ENCODE data around the gene FSHR.

Gene FSHR

GRCh38 chr2:49026706-49027105 lies 127.6 kb downstream of the FSHR start:
- no peak for DNase-seq

- DNase-seq, result no peak
These were observed 133.0 kb downstream of the FSHR start for GRCh38 chr2:49021271-49021670.

DNA sequence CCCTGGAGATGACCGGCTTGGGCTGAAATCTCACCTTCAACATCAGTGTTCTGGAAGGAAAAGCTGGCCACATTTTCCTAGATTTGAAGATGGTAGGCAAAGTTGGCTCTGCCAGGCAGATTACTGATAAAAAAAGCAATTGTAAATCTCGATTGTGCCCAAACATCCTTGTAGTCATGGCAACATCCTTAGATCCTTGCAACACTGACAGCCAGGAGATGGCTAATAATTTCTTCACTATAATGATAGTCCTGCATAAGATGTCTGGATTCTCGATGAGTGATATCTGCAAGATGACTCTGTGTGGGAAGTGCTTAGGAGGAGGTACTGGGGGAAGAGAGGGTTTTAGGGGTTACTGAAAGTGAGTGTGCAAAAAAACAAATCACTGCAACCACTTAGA lies 149.1 kb downstream of the FSHR start:
- no peak for DNase-seq

DNA sequence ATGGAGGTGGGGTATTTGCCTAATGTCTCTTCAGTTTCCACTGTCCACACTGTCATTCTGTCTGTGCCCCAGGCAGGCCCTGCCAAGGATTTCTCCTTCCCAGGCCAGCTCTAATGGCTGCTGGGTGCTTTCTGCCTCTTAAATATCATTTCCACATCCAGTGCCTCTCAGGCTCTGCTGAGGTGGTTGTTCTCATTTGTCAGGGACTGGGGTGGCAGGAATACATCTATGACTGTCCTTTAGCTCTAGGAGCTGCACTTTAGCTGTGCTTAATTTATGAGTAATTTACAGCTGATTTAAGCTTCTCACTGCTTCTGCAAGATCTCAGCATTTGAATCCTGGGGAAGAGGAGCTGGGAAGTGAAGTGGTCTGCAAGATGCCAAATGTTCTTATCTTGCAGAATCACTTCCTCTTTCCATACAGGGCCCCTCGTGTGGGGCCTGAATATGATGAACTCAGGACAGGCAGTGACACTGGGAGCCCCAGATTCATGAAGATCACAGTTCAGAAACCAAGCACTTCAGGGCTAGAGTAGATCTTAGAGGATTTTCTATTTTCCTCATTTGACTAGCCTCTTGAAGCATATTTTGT lies 150.2 kb downstream of the FSHR start:
- no peak for DNase-seq

DNA sequence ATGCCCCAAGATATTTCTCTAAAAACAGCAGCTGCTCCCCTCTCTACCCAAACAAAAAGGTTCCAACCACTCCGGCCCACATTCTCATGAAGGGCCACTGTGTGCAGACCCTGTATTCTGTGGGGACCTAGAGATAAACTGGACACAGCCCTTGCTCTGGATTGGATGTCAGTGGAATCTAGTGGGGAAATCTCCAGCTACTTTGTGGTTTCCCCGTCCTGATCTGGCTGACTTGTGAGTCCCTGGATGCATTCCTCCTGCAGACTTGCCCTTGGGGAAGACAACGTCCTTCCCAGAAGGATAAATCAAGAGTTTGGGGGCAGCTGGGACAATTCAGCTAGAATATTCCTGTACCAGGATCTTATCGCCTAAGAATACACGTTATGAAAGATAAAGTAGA lies 151.1 kb downstream of the FSHR start:
- DNase-seq, result no peak

DNA sequence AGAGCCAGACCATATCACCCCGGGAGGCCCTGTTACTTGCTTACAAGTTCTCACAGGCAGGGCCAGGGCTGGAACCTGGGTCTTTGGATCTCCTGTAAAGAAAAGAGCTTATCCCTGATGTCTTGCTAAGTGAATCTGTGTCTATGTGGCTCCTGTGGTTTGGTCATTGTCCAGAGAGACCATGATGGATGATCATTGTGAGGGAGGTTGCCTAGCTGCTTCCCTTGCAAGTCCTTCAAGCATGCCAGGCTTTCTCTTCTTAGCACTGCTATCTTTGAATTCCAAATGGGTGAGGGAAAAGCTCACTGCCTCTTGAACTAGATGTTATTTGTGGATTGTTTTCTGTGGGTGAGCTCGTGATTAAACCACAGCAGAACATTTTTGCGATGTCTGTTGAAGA lies 151.6 kb downstream of the FSHR start:
- no peak for DNase-seq

GRCh38 chr2:49000695-49001094 lies 153.6 kb downstream of the FSHR start:
- DNase-seq, result no peak

GRCh38 chr2:48998449-48998848 lies 155.9 kb downstream of the FSHR start:
- no peak for DNase-seq

DNA sequence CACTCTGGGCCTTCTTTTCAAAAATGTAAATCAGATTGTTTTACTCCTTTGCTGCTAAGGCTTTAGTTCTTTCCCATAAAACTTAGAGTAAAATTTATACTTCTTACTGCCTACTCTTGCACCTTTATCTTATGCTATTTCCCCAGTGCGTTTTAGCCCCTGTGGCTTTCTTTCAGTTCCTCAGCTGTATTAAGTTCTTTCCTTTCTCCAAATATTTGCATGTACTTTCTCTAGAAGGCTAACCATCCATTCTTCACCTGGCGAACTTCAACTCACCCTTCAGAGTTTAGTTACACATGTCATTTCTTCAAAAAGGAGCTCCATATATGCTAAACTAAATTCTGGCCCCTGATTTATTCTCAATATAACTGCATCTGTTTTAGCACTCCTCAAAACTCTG lies 160.7 kb downstream of the FSHR start:
- no peak for DNase-seq

- DNase-seq, result no peak
These were observed 162.7 kb downstream of the FSHR start for GRCh38 chr2:48991415-48992131.

- DNase-seq, result no peak
These were observed 169.4 kb downstream of the FSHR start for GRCh38 chr2:48984922-48985321.

- DNase-seq, result no peak
These were observed 170.8 kb downstream of the FSHR start for GRCh38 chr2:48983551-48983950.

- no peak for DNase-seq
These were observed 171.4 kb downstream of the FSHR start for GRCh38 chr2:48982887-48983435.

DNA sequence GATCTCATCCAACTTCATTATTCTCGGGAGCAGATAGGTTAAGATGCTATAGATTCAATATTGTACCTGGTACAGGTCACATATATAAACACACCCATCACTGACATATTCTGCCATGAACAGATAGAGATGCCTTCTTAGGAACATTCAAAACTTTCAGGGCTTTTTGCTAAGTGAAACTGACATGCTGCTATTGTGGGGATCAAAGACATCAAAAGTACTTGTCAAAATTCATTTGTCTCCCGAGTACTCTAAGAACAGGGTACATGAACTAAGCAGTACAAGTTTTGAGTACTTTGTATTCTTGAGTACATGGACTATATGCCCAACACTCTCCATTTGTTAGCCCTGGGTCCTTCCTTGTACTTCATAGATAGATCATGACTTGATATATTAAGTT lies 173.5 kb downstream of the FSHR start:
- no peak for DNase-seq

- no peak for DNase-seq
These were observed 174.6 kb downstream of the FSHR start for GRCh38 chr2:48979691-48980090.

- DNase-seq, result no peak
These were observed 176.2 kb downstream of the FSHR start for GRCh38 chr2:48978131-48978530.

DNA sequence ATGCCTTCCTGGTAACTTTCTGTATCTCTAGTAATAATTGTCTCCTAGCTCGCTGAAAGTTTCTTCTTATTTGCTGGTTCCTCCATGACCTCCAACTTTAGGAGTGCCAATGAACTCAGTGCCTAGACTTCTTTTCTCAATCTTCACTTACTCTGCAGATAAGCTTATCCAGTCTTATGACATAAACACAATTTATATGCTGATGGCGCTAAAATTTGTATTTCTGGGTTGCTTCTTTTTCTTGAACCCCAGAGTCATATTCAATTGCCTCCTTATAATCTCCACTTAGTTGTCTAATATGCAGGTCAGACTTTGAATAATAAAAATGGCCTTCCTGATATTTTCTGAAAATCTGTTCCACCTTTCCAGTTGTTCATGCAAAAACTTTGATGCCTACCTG lies 182.5 kb downstream of the FSHR start:
- DNase-seq, result no peak

DNA sequence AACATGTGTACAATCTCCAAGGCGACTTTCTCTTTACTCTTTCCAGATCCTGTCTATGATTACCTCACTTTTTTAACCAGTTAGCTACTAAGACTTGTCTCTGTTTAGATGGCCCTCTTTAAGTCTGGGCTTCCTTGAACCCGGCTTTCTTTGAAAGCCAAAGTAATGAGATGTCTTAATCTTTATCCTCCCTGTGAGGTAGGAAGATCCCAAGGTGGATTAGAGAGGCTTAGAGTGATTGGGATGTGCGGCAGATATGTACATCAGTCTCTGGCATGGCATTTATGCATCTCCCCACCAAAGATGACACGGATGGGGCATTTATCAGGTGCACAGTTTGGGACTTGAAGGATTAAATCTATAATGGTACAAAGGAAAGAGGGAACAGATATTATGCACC lies 186.3 kb downstream of the FSHR start:
- DNase-seq, result no peak

DNA sequence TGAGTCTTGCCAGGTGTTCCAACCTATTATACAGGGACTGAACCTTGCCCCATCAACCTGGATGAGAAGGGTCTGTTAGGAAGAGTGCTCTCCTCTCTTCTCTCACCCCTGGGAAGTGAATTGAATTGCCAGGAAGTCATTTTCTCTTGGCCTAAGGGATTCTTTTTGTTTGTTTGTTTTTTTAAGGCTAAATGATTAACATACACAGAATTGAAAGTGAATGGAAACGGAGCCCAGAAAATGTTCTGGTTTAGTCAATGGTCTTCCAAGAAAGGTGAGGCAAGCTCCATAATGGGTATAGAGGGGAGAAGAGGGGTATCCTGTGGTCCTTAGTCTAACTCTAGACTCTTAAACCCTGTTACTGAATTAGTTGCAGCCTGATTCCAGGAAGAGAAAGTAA lies 189.1 kb downstream of the FSHR start:
- no peak for DNase-seq

DNA sequence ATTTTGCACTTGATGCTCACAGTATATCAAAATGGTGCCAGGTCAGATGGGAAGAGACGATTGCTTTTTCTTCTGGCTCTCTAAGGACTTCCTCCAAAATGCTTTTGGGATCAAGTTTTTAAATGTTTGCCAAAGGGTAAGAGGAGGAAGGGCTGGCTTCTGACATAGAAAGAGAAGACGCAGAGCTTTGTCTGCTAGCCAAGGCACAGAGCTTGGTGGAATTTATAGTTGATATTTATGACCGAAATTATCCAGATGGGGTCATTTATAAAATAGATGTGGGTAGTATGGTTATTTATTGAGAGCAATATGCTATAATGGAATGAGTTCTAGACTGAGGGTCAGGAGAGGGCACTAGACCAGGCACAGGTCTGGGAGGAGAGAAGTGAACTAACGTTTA lies 193.3 kb downstream of the FSHR start:
- no peak for DNase-seq

GRCh38 chr2:48954935-48955334 lies 199.4 kb downstream of the FSHR start:
- DNase-seq, result no peak

DNA sequence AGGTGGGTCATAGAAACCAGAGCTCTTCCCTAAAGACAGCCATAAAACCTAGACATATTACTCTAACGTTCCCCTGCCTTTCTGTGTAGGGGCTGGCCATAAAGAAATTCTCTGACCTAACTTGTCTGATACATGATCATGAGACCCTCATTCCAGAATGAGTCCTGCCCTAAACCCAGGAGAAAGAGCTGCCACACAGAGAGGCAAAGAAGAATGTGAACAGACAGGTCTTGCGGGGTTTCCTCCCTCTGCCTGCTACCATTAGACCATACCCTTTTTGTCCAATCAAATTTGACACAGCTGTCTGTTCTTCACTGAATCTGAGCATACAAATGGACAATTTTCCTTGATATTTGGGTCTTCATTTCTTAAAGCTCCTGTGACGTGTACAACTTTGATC lies 200.0 kb downstream of the FSHR start:
- DNase-seq, result no peak

- no peak for DNase-seq
These were observed 201.7 kb downstream of the FSHR start for GRCh38 chr2:48952614-48953013.

DNA sequence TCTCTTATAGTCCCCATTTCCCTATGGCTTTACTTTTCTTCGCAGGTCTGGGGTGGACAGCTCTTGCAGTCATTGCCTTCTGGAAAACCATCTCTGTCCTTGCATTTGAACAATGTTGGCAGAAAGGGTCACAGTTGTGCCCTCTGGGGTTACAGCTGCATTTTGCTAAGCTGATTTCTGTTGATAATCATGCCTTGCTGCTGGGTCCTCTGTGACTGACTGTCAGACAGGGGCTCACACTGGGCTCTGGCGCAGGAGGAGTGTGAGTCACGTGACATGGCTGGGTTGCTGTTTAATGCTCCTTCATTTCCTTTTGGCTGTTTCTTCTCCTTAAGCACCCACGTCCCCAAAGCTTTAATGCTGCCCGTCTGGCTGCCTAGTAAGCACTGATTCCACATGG lies 202.2 kb downstream of the FSHR start:
- no peak for DNase-seq

Data from NCI-H1092 (cell line).